Keratinocyte (primary cell): ENCODE results near the gene REEP3.

Source experiments
- EZH2 ChIP-seq: IDR thresholded peaks from one replicate; pipeline ENCODE4 v1.6.1; 2012; ENCODE audit warnings: inconsistent platforms, mild to moderate bottlenecking, low read length, moderate library complexity
- TF ChIP-seq, protein P1 (sequence below), 3 experiments: IDR thresholded peaks in 1 of 3; conservative IDR thresholded peaks in 1 of 3; optimal IDR thresholded peaks in 1 of 3; 2 replicates in 2 of 3; 3 replicates in 1 of 3; pipeline versions ENCODE3 to v1.5.1; 2011; ENCODE audit warnings: low read length in 3 of 3, mild to moderate bottlenecking in 3 of 3, moderate library complexity in 2 of 3, control low read depth in 1 of 3, inconsistent platforms in 1 of 3; ENCODE audit not compliant: insufficient read depth in 2 of 3; ENCODE audit errors: extremely low read depth in 1 of 3

DNA sequence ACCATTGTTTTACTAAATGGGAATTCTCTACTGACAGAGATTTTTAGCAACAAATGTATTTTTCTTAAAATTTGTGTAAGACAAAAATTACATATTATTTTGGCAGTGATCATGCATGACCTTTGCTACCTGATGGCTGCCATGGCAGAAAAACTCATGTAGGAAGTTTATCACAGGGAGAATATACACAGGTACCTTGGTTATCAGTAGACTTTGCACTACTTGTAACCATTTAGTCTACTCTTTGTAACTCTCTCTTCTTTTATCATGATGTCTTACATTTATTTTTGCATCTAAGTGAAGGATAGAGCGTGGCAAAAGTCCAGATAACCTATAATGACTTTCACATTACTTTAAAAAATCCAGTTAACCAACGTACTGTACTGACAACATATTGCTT lies 34.1 kb downstream of the REEP3 start:
- TF ChIP-seq, protein P1, sequence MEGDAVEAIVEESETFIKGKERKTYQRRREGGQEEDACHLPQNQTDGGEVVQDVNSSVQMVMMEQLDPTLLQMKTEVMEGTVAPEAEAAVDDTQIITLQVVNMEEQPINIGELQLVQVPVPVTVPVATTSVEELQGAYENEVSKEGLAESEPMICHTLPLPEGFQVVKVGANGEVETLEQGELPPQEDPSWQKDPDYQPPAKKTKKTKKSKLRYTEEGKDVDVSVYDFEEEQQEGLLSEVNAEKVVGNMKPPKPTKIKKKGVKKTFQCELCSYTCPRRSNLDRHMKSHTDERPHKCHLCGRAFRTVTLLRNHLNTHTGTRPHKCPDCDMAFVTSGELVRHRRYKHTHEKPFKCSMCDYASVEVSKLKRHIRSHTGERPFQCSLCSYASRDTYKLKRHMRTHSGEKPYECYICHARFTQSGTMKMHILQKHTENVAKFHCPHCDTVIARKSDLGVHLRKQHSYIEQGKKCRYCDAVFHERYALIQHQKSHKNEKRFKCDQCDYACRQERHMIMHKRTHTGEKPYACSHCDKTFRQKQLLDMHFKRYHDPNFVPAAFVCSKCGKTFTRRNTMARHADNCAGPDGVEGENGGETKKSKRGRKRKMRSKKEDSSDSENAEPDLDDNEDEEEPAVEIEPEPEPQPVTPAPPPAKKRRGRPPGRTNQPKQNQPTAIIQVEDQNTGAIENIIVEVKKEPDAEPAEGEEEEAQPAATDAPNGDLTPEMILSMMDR (optimal IDR thresholded peaks at IDR 0.05 in 1 of 3, IDR thresholded peaks at IDR 0.05 in 1 of 3, conservative IDR thresholded peaks at IDR 0.05 in 1 of 3; ENCODE audit: extremely low read depth in 1 of 3, insufficient read depth in 2 of 3, low read length in 3 of 3): no peak
- no peak for TF ChIP-seq EZH2
